ENCODE results near the gene NAT16. TPM values are rescaled to one million over a fixed set of nuclear protein-coding genes. Genes with fewer than 3 reads are reported as not detected.
A peak's percentile ranks its signal among the peaks of the same experiment; 100 is the strongest.

Gene NAT16
- total and polyA plus RNA-seq, 4 donors = 0.01 TPM; not detected in 3

GRCh38 chr7:101156277-101156676 is 23.8 kb downstream of the NAT16 start:
- WGBS, 2 donors = 83 to 94% methylated on average over 6 of the region's 6 CpGs

GRCh38 chr7:101155303-101155702 is 24.8 kb downstream of the NAT16 start:
- Histone ChIP-seq H3K27ac (ENCODE audit: low read depth in 1 of 2, low read length in 1 of 2) (no peak overlapping the region), H3K4me3 (peak overlapping the region; percentile 65), H3K9me3 (ENCODE audit: control insufficient read depth in 4 of 4, insufficient read depth in 3 of 4, low read length in 3 of 4) (peaks cover 0 to 3% (median 0%) of the 10 kb centered on the region in 4 donors), H3K9ac (ENCODE audit: insufficient read depth in 1 of 2, low read length in 2 of 2) (peak overlapping the region in 1 of 2 donors; percentile 58), H3K27me3 (ENCODE audit: control insufficient read depth in 3 of 3, insufficient read depth in 3 of 3, low read length in 2 of 3) (peaks cover 0 to 4% (median 0%) of the 10 kb centered on the region in 3 donors), H3K36me3 (ENCODE audit: control insufficient read depth in 4 of 4, insufficient read depth in 4 of 4, low read length in 4 of 4) (peaks cover 3 to 21% (median 12%) of the 10 kb centered on the region in 4 donors), H3K4me1 (ENCODE audit: control insufficient read depth in 5 of 5, insufficient read depth in 5 of 5, low read length in 5 of 5) (peaks cover 0 to 12% (median 7%) of the 10 kb centered on the region in 5 donors)
- WGBS, 2 donors = 50 to 52% methylated on average over 4 of the region's 4 CpGs
- TF ChIP-seq CTCF (IDR thresholded peaks at IDR 0.05; ENCODE audit: control extremely low read depth, extremely low read depth) = no peak
- DNase-seq (no peak), ATAC-seq (ENCODE audit: insufficient read depth, low FRiP score) (no peak)

More at GRCh38 chr7:101156277-101156676, 23.8 kb downstream of the NAT16 start:
- Histone ChIP-seq H3K9ac (ENCODE audit: insufficient read depth in 1 of 2, low read length in 2 of 2) (no peak overlapping the region), H3K4me3 (no peak overlapping the region), H3K9me3 (ENCODE audit: control insufficient read depth in 4 of 4, insufficient read depth in 3 of 4, low read length in 3 of 4) (peaks cover 0 to 3% (median 0%) of the 10 kb centered on the region in 4 donors), H3K4me1 (ENCODE audit: control insufficient read depth in 5 of 5, insufficient read depth in 5 of 5, low read length in 5 of 5) (peaks cover 0 to 12% (median 7%) of the 10 kb centered on the region in 5 donors), H3K36me3 (ENCODE audit: control insufficient read depth in 4 of 4, insufficient read depth in 4 of 4, low read length in 4 of 4) (peaks cover 3 to 22% (median 12%) of the 10 kb centered on the region in 4 donors), H3K27ac (ENCODE audit: low read depth in 1 of 2, low read length in 1 of 2) (no peak overlapping the region), H3K27me3 (ENCODE audit: control insufficient read depth in 3 of 3, insufficient read depth in 3 of 3, low read length in 2 of 3) (peaks cover 0 to 4% (median 0%) of the 10 kb centered on the region in 3 donors)
- ATAC-seq (ENCODE audit: insufficient read depth, low FRiP score) = no peak
- no peak for TF ChIP-seq CTCF (IDR thresholded peaks at IDR 0.05; ENCODE audit: control extremely low read depth, extremely low read depth)
- no peak for DNase-seq

- Histone ChIP-seq H3K4me1 (ENCODE audit: control insufficient read depth in 5 of 5, insufficient read depth in 5 of 5, low read length in 5 of 5) (peaks cover 0 to 10% (median 6%) of the 10 kb centered on the region in 5 donors), H3K4me3 (peak overlapping the region; percentile 65), H3K36me3 (ENCODE audit: control insufficient read depth in 4 of 4, insufficient read depth in 4 of 4, low read length in 4 of 4) (peaks cover 3 to 17% (median 9%) of the 10 kb centered on the region in 4 donors), H3K27me3 (ENCODE audit: control insufficient read depth in 3 of 3, insufficient read depth in 3 of 3, low read length in 2 of 3) (peaks cover 0 to 3% (median 0%) of the 10 kb centered on the region in 3 donors), H3K9me3 (ENCODE audit: control insufficient read depth in 4 of 4, insufficient read depth in 3 of 4, low read length in 3 of 4) (peaks cover 0 to under 1% (median 0%) of the 10 kb centered on the region in 4 donors), H3K27ac (ENCODE audit: low read depth in 1 of 2, low read length in 1 of 2) (no peak overlapping the region), H3K9ac (ENCODE audit: insufficient read depth in 1 of 2, low read length in 2 of 2) (no peak overlapping the region)
- WGBS, 2 donors = 1% methylated on average over 28 to 34 of the region's 34 CpGs
- ATAC-seq (ENCODE audit: insufficient read depth, low FRiP score) (no peak), DNase-seq (no peak)
- no peak for TF ChIP-seq CTCF (IDR thresholded peaks at IDR 0.05; ENCODE audit: control extremely low read depth, extremely low read depth)
Measured at GRCh38 chr7:101154693-101155102, 25.4 kb downstream of the NAT16 start.
